Right lobe of liver (tissue), 6 donors: Measurements from ENCODE around the gene KLHL35. TPM values are rescaled to one million over a fixed set of nuclear protein-coding genes. Genes with fewer than 3 reads are reported as not detected.
A peak's percentile ranks its signal among the peaks of the same experiment; 100 is the strongest.
"Not testable (repeated sequence)": the region's sequence is repeated elsewhere in the genome, so short reads cannot be mapped to it uniquely, and the experiment has no call there.

Experiments
- ATAC-seq, 4 donors: fragments of 200-7000 bp; cut with Tn5 transposase; one replicate each; pipeline ENCODE4 v1.9.1; 2020; ENCODE audit warnings: mild to moderate bottlenecking in 4 of 4, moderate library complexity in 4 of 4
- DNase-seq, 3 donors: peaks; one replicate each; pipeline ENCODE4 v3.0.0-alpha.2; 2020
- H3K27ac ChIP-seq, 3 donors: fragments of 200-600 bp; one replicate each; pipeline ENCODE4 v1.8.0; 2022
- H3K27me3 ChIP-seq, 2 donors: fragments of 200-600 bp; one replicate each; pipeline ENCODE4 v1.8.0; 2022
- H3K36me3 ChIP-seq, 4 donors: fragments of 200-600 bp; sonication (generic) in 1 of 4; one replicate each; pipeline versions ENCODE4 v1.5.1 to v1.8.0; 2017 to 2022; ENCODE audit warnings: control low read depth in 1 of 4
- H3K4me1 ChIP-seq, 4 donors: fragments of 200-600 bp; sonication (generic) in 1 of 4; one replicate each; pipeline versions ENCODE4 v1.5.1 to v1.8.0; 2017 to 2022; ENCODE audit warnings: control low read depth in 1 of 4
- H3K4me3 ChIP-seq, 3 donors: fragments of 200-600 bp; one replicate each; pipeline ENCODE4 v1.8.0; 2022
- H3K9me3 ChIP-seq, 4 donors: fragments of 200-600 bp; sonication (generic) in 1 of 4; one replicate each; pipeline versions ENCODE4 v1.5.1 to v1.8.0; 2017 to 2022; ENCODE audit warnings: control low read depth in 1 of 4
- POLR2A ChIP-seq: fragments of 450-650 bp; IDR thresholded peaks from one replicate; pipeline ENCODE4 v1.6.1; 2017; ENCODE audit warnings: antibody characterized with exemption, mild to moderate bottlenecking
- WGBS: methylation state at CpG from one replicate; pipeline ENCODE4 v1.1.6; 2018; ENCODE audit warnings: low coverage, low lambda C conversion rate; ENCODE audit not compliant: insufficient coverage; ENCODE audit errors: missing lambda C conversion rate; 5-methylcytosine and 5-hydroxymethylcytosine counted together
- intact Hi-C, 2 donors: fragments of 100-400 bp; cut with DNase I; formaldehyde crosslinking; loops; one replicate each; pipeline versions ENCODE4 v1.11.2 to v1.14.1; 2022
- total RNA-seq, 6 experiments: library from RNA; depleted of rRNA in 2 of 6; stranded (reverse); fragments of >200 nt in 2 of 6; fragmentation: NEBNext Ultra II Directional in 3 of 6; extraction: Animal tissue kit (Norgen Biotek cat#: 25700) in 3 of 6; gene quantifications; one replicate each; pipeline versions ENCODE4 v1.1.0 to v1.2.4, GENCODE V29; 2016 to 2023
- TF ChIP-seq, protein P1 (sequence below), 4 donors: fragments of 200-600 bp in 3 of 4; fragments of 450-650 bp in 1 of 4; IDR thresholded peaks; one replicate each; pipeline versions ENCODE4 v1.5.1 to v1.8.0; 2016 to 2022; ENCODE audit warnings: antibody characterized with exemption in 4 of 4, mild to moderate bottlenecking in 2 of 4
- donor health status: DM: no; HTN: yes; CAD: no.
- donor health status: DM: no; HTN: no; CAD: no.
- donor health status: DM: no; HTN: no; CAD: no.
- donor health status: DM: no; HTN: yes; CAD: no.
- donor health status: DM: no; HTN: yes; CAD: no.

KLHL35 gene
- total RNA-seq, 6 experiments from 2014 or later, result 0.09 TPM; not detected in 5

DNA sequence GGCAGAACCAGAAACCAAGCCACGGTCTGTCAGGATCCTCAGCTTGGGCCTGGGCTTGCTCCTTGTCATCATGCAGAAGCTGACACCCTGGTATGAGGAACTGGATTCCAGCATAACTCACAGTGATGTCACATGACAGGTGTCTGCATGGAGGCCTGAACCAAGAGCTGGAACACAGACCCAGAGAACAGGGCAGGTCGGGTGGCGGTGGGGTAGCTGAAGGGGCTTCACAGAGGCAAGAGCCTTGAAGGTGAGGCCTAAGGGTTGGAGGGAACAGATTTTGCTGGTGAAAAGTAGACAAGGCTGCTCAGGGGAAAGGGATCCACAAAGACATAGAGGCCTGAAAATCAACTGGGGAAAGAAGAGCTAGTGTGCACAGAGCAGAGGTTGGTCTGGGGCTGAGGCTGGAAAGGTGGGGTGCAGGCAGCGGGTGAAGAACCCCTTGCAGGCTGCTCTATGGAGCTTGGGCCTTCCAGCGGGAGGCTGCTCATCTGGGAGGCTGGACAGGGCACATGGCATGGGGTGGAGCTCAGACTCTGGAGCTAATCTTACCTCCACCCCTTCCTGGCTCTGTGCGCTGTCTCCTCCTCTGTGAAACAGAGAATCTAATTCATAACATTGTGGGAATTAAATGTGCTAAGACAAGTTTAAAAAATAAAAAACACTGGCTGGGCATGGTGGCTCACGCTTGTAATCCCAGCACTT lies 52.1 kb downstream of the KLHL35 start:
- intact Hi-C loops, result loop anchor here (5.0 to 10.0 kb wide), 3 partner anchors 46 to 104 kb away; no protein-coding TSS in a partner anchor
- no peak overlapping the region for H3K27ac ChIP-seq
- 71% methylated on average over 5 of the region's 7 CpGs for WGBS
- H3K36me3 ChIP-seq, result no peaks in the 10 kb centered on the region
- peaks cover 0 to 8% (median 0%) of the 10 kb centered on the region in 4 donors for H3K4me1 ChIP-seq
- no peaks in the 10 kb centered on the region for H3K27me3 ChIP-seq
- TF ChIP-seq POLR2A, result no peak
- TF ChIP-seq, protein P1, sequence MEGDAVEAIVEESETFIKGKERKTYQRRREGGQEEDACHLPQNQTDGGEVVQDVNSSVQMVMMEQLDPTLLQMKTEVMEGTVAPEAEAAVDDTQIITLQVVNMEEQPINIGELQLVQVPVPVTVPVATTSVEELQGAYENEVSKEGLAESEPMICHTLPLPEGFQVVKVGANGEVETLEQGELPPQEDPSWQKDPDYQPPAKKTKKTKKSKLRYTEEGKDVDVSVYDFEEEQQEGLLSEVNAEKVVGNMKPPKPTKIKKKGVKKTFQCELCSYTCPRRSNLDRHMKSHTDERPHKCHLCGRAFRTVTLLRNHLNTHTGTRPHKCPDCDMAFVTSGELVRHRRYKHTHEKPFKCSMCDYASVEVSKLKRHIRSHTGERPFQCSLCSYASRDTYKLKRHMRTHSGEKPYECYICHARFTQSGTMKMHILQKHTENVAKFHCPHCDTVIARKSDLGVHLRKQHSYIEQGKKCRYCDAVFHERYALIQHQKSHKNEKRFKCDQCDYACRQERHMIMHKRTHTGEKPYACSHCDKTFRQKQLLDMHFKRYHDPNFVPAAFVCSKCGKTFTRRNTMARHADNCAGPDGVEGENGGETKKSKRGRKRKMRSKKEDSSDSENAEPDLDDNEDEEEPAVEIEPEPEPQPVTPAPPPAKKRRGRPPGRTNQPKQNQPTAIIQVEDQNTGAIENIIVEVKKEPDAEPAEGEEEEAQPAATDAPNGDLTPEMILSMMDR (IDR thresholded peaks at IDR 0.05), result no peak
- peak; percentile 34 to 42 (median 38) for ATAC-seq
- H3K9me3 ChIP-seq, result no peaks in the 10 kb centered on the region
- no peak for DNase-seq
- H3K4me3 ChIP-seq, result no peak overlapping the region

DNA sequence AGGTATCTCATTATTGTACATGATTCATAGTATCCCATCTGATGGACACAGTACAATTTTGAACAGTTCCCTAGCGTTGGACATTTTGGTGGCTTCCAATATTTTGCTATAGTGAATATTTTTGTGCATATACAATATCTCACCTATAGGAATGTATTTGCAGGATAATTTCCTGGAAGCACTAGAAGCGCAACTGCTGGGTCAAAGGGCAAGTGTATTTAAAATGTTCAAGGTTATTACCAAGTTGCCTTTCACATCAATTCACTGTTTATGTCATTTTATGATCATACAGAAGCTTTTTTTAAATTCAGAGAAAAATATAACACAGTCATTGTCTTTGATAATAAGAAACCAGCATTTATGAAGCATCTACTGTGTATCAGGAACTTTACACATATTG lies 52.8 kb downstream of the KLHL35 start:
- Histone ChIP-seq H3K4me3 (no peak overlapping the region), H3K27ac (no peak overlapping the region), H3K27me3 (no peaks in the 10 kb centered on the region), H3K36me3 (no peaks in the 10 kb centered on the region), H3K4me1 (peaks cover 0 to 10% (median 0%) of the 10 kb centered on the region in 4 donors), H3K9me3 (no peaks in the 10 kb centered on the region)
- DNase-seq (no peak), ATAC-seq (no peak)
- intact Hi-C loops, result loop anchor here (5.0 to 10.0 kb wide), 3 partner anchors 45 to 103 kb away; no protein-coding TSS in a partner anchor
- 84% methylated on average over 2 of the region's 2 CpGs for WGBS
- TF ChIP-seq, protein P1 (IDR thresholded peaks at IDR 0.05), result no peak
- TF ChIP-seq POLR2A, result no peak

DNA sequence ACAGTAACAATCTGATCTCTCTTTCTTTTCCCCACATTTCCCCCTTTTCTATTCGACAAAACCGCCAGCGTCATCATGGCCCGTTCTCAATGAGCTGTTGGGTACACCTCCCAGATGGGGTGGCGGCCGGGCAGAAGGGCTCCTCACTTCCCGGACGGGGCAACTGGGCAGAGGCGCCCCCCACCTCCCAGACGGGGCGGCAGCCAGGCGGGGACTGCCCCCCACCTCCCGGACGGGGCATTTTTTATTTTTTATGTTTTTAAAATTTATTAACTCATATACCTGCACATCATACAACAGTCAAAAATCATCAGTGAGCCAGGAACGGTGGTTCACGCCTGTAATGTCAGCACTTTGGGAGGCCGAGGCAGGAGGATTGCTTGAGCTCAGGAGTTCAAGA lies 54.2 kb downstream of the KLHL35 start:
- intact Hi-C loops, H3K4me3 ChIP-seq, H3K27ac ChIP-seq, H3K36me3 ChIP-seq, H3K9me3 ChIP-seq, DNase-seq, H3K27me3 ChIP-seq, ATAC-seq: not testable (repeated sequence)
- H3K4me1 ChIP-seq, result peaks cover 0 to 10% (median 0%) of the 10 kb centered on the region in 4 donors
- WGBS, result 91% methylated on average over 17 of the region's 17 CpGs

DNA sequence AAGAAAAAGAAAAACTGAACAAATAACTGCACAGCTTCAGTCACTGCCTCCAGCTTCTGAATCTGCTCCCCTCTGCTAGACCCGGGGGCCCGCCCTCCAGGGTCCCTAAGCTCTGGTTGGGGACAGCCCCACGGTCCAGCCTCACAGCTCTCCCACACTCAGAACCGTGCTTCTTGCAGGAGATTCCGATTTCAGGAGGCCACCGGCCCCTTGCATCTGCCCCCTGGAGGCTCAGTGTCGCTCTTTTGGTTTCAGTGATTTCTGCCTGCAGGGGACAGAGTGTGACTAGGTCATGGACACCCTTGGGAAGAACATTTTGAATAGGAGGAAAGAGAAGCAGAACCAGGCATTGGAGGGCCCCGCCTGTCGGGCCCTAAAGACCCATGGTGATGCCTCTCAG lies 56.8 kb downstream of the KLHL35 start:
- ATAC-seq, result no peak
- Histone ChIP-seq H3K4me3 (no peak overlapping the region), H3K4me1 (peaks cover 0 to 24% (median 5%) of the 10 kb centered on the region in 4 donors), H3K36me3 (no peaks in the 10 kb centered on the region), H3K27ac (no peak overlapping the region), H3K27me3 (no peaks in the 10 kb centered on the region), H3K9me3 (no peaks in the 10 kb centered on the region)
- WGBS, result 77% methylated on average over 3 of the region's 9 CpGs
- TF ChIP-seq, protein P1 (IDR thresholded peaks at IDR 0.05), result no peak
- no peak for TF ChIP-seq POLR2A
- intact Hi-C loops, result no loop called here
- no peak for DNase-seq

GRCh38 chr11:75375626-75376025 lies 57.4 kb downstream of the KLHL35 start:
- peak in 1 of 4 donors; percentile 25 for ATAC-seq
- H3K36me3 ChIP-seq, result no peaks in the 10 kb centered on the region
- intact Hi-C loops, result no loop called here
- H3K4me3 ChIP-seq, result no peak overlapping the region
- no peaks in the 10 kb centered on the region for H3K27me3 ChIP-seq
- 78% methylated on average over 6 of the region's 8 CpGs for WGBS
- no peak for DNase-seq
- TF ChIP-seq, protein P1 (IDR thresholded peaks at IDR 0.05), result no peak
- no peak for TF ChIP-seq POLR2A
- H3K27ac ChIP-seq, result no peak overlapping the region
- H3K4me1 ChIP-seq, result peaks cover 0 to 24% (median 5%) of the 10 kb centered on the region in 4 donors
- H3K9me3 ChIP-seq, result no peaks in the 10 kb centered on the region
